ENCODE data around the gene SLC39A10.

DNA sequence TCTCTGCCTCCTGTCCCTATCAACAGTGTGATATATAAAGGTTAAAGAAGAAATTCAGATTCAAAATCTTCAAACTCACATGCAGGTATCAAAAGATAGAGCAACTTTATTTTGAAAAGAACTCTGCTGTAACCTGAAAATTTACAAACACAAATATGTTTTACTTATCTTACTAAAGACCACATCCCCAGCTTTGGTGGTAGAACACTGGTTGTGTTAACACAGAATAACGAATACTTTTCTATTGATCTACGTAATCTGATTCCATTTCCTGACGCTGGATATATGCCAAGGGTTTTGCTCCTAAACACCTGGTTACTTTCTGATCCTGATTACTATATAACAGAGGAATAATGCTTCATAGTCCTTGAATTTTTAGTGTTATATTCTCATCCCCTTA lies 23.1 kb upstream of the SLC39A10 start:
- TF ChIP-seq POLR2A (IDR thresholded peaks at IDR 0.05) = no peak
- TF ChIP-seq, protein P1, sequence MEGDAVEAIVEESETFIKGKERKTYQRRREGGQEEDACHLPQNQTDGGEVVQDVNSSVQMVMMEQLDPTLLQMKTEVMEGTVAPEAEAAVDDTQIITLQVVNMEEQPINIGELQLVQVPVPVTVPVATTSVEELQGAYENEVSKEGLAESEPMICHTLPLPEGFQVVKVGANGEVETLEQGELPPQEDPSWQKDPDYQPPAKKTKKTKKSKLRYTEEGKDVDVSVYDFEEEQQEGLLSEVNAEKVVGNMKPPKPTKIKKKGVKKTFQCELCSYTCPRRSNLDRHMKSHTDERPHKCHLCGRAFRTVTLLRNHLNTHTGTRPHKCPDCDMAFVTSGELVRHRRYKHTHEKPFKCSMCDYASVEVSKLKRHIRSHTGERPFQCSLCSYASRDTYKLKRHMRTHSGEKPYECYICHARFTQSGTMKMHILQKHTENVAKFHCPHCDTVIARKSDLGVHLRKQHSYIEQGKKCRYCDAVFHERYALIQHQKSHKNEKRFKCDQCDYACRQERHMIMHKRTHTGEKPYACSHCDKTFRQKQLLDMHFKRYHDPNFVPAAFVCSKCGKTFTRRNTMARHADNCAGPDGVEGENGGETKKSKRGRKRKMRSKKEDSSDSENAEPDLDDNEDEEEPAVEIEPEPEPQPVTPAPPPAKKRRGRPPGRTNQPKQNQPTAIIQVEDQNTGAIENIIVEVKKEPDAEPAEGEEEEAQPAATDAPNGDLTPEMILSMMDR (IDR thresholded peaks at IDR 0.05) = no peak
